Middle frontal gyrus (tissue), 1 donor: Measurements from ENCODE around the gene UBE2C.
A peak's percentile ranks its signal among the peaks of the same experiment; 100 is the strongest.
"Not testable (repeated sequence)": the region's sequence is repeated elsewhere in the genome, so short reads cannot be mapped to it uniquely, and the experiment has no call there.

Experiments used
- DNase-seq: peaks from one replicate; pipeline ENCODE4 v3.0.0-alpha.2; 2015; ENCODE audit warnings: low spot score; ENCODE audit errors: extremely low spot score

Gene UBE2C

DNA sequence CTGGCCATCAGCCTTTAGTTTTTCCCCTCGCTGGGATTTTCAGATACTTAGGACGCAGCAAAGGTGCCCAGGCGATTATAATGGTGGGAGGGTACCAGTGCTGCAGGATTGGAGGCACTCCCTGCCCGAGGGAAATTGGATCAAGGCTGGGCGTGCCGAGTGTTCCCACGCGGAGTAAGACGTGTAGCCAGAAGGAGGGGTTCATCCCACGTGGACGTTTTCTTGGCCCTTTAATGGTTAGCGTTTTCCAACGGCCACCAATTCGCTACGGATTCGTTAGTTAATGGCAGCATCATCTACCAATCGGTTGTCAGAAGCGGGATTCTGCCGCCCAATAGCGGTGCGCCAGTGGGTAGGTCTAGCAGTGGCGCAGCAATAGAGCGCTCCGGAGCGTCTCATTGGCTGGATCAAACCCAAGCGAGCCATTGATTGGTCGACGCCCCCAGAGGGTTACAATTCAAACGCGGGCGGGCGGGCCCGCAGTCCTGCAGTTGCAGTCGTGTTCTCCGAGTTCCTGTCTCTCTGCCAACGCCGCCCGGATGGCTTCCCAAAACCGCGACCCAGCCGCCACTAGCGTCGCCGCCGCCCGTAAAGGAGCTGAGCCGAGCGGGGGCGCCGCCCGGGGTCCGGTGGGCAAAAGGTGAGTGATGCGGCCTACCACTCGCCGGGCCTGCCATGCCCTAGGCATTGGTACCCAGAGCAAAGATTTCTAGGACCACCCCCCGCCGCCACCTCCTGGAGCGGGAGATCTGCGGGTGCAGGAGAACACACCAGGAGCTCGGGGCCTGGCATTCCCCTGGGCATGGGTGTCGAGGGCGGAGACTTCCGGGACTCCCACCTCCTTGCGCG, at the start of gene UBE2C:
UBE2C (plus strand) TSS at position 488 of the 849 bp plus-strand sequence; CDS start at position 540, 52 bp downstream.
- DNase-seq = peak; percentile 99

- not testable (repeated sequence) for DNase-seq
Measured at GRCh38 chr20:45764618-45765282, 47.7 kb upstream of the UBE2C start.

GRCh38 chr20:45765307-45765875, 47.1 kb upstream of the UBE2C start:
- no peak for DNase-seq

GRCh38 chr20:45765980-45766379, 46.5 kb upstream of the UBE2C start:
- DNase-seq = no peak

GRCh38 chr20:45768479-45768878, 44.0 kb upstream of the UBE2C start:
- DNase-seq = no peak

DNA sequence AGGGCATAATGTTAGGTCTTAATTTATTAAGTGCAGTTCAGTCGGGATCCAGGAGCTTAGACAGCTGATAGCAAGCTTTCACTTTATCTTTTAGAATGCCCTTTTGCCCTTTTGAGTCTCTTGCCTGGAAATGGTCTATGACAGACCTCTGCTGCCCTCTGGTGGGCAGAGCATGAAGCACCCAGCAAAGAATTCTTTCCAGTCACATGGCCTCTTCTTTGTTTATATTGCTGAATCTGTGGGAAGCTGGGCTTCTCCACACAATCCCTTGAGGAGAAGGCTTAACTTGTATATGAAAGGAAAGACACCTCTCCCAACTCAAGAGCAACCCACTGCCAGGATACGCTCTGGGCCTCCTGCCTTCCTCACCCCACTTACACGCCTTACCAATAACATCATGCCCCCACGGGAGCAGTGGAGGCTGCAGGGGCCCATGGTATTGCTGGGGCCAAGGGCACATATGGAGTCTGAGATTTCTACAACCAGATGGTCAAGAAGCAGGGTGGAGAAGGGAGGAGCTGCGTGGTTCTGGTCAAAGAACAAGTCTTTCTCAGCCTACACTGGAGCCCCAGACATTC, 41.2 kb upstream of the UBE2C start:
- peak; percentile 73 for DNase-seq

DNA sequence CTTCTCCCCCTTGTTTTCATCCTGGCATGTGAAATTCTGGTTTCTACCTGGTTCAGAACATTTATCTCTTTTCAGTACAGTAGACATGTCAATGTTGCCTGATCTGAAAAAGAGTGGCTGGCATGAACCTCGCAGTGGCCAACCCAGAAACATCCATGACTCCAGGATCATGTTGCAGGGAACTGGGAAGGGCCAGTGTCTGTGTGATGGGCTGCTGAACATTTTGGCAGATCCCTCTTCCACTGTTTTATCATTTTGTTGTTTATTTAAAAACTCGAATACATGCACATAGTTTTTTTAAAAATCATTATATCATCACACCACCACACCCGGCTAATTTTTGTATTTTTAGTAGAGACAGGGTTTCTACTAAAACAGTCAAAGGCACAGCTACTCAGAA, 39.8 kb upstream of the UBE2C start:
- no peak for DNase-seq

DNA sequence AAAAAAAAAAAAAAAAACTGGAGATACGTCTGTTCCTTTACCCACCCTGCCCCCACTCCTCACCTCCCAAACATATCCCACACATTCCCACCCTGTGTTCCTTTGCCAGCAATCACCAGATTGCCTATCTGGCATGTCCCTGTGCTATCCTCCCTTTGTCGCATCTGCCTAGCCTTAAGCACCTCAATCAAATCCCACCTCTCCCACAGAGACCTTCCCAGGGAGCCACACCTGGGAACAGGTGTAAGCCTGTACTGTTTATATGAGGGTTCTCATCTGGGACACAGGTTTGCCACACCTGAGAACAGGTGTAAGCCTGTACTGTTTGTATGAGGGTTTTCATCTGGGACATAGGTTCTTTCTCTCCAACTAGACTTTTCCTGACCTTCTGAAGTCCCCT, 37.5 kb upstream of the UBE2C start:
- no peak for DNase-seq

GRCh38 chr20:45775411-45775810, 37.0 kb upstream of the UBE2C start:
- DNase-seq = no peak

GRCh38 chr20:45776931-45777330, 35.5 kb upstream of the UBE2C start:
- DNase-seq = no peak

- peak; percentile 12 for DNase-seq
Measured at GRCh38 chr20:45779011-45779915, 33.2 kb upstream of the UBE2C start.

DNA sequence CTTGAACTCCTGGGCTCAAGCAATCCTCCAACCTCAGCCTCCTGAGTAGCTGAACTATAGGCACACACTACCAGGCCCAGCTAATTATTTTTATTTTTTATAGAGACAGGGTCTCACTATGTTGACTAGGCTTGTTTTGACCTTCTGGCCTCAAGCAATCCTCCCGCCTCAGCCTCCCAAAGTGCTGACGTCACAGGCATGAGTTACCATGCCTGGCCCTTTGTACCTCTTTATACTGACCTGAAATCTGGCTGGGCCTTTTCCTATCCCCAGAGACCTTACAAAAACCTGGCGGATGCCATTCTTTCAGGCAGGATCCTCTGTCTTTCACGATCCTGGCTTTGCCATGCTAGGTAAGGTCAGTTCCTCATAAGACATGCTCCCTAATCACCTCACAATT, 32.3 kb upstream of the UBE2C start:
- no peak for DNase-seq

DNA sequence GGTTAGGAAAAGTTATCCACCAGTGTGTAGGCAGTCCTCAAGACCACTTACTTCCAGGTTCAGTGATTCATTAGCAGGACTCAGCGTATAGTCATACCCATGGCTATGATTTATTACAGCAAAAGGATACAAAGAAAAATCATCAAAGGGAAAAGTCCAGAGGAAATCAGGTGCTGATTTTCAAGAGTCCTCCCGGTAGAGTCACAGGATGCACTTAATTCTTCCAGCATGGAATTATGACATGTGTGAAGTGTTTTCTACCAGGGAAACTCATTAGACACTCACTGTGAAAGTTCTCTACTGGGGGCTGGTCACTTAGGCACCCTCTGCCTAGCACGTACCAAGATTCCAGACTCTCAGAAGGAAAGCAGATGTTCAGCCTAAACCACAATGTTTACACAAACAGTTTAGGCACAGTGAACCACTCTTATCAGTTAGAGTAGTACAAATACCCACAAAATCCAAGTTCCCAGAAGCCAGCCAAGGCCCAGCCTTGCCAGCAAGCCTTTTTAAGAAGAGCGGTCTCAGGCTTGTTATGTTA, 31.0 kb upstream of the UBE2C start:
- DNase-seq = no peak

DNA sequence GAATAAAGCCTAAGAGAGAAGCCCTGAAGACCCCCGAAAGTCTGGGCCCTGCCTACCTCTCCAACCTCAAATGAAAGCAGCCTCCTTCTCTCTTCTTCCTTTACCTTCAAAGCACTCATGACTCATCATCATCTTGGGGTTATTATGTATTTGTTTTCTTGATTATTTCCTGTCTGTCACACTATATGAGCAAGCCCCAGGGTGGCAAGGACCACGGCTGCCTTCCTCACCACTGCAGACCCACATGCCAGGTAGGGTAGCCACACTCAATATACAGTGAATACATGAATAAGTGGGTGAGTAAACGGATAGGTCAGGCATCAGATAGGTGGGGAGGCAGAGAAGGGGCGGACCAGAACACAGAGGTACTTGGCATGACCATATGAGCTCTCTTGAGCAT, 29.6 kb upstream of the UBE2C start:
- no peak for DNase-seq

DNA sequence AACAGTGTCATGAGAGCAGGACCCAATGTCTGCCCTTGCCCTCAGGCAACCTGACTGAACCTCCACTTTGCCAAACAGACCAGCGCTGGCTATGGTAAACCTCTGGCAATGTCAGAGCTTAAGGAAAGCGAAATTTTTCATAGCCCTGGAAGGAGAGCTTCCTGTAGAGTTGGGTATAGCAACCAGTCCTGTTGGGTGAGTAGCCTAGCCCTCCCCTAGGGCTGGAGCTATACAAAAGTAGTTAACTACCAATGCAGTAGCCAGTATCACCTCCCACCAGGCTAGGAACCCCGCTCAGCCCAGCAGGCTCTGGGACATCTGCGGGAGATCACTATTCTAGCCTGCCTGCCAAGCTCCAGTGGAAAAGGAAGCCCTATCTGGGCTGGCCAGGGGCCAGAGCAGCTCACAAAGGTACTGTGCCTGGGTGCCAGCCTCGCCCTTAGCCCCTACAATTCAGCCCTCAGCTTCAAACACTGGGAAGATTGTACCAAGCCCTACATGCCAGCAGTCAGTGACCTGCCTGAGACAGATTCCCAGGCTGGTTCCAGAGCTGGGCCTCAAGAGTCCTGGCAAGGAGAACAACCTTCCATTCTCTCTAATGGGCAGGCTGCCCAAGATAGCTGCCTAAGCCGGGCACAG, 28.7 kb upstream of the UBE2C start:
- peak; percentile 7 for DNase-seq

DNA sequence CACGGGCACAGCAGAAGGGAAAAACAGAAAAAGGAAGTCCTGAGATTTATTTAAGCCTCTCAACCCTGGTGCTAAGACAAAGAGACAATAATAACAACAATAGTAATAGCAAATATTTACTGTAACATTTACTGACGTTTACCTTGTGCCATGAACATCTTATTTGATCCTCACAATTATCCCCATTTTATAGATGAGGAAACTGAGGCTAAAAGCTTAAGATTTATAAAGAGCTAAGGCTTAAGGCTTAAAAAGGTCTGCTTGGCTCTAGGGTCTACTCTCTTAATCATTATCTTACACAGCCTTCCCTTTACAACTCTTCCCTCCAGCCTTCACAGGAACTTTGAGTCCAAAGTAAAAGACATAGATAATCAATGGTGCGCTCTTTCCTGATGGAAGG, 24.1 kb upstream of the UBE2C start:
- no peak for DNase-seq

- no peak for DNase-seq
Measured at GRCh38 chr20:45792317-45793118, 19.9 kb upstream of the UBE2C start.

- DNase-seq = no peak
Measured at GRCh38 chr20:45796337-45797065, 15.9 kb upstream of the UBE2C start.

DNA sequence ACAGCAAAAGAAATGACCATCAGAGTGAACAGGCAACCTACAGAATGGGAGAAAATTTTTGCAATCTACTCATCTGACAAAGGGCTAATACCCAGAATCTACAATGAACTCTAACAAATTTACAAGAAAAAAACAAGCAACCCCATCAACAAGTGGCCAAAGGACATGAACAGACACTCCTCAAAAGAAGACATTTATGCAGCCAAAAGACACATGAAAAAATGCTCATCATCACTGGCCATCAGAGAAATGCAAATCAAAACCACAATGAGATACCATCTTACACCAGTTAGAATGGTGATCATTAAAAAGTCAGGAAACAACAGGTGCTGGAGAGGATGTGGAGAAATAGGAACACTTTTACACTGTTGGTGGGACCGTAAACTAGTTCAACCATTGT, 14.9 kb upstream of the UBE2C start:
- not testable (repeated sequence) for DNase-seq
